ENCODE data around the gene ACCS.

Gene ACCS

GRCh38 chr11:44034639-44035038 lies 31.4 kb upstream of the ACCS start:
- Histone ChIP-seq H3K9ac (no peak overlapping the region), H3K27ac (no peak overlapping the region), H3K36me3 (ENCODE audit: insufficient read depth) (no peaks in the 10 kb centered on the region), H3K4me2 (no peak overlapping the region), H3K27me3 (ENCODE audit: insufficient read depth, low read depth) (no peaks in the 10 kb centered on the region), H2AFZ (ENCODE audit: low read depth) (no peak overlapping the region), H3K4me3 (IDR thresholded peaks at IDR 0.05; ENCODE audit: insufficient read depth, low read depth, low read length) (no peak overlapping the region), H4K20me1 (ENCODE audit: insufficient read depth) (no peaks in the 10 kb centered on the region), H3K4me1 (ENCODE audit: low read depth, poor library complexity, severe bottlenecking) (no peaks in the 10 kb centered on the region), H3K79me2 (ENCODE audit: insufficient read depth, low read depth) (no peaks in the 10 kb centered on the region)
- no peak for TF ChIP-seq CTCF (conservative IDR thresholded peaks at IDR 0.05; ENCODE audit: low read depth, low read length)

GRCh38 chr11:44036811-44037657 lies 29.0 kb upstream of the ACCS start:
- H2AFZ ChIP-seq (ENCODE audit: low read depth): no peak overlapping the region
- H4K20me1 ChIP-seq (ENCODE audit: insufficient read depth): no peaks in the 10 kb centered on the region
- H3K4me1 ChIP-seq (ENCODE audit: low read depth, poor library complexity, severe bottlenecking): no peaks in the 10 kb centered on the region
- no peaks in the 10 kb centered on the region for H3K79me2 ChIP-seq (ENCODE audit: insufficient read depth, low read depth)
- H3K27me3 ChIP-seq (ENCODE audit: insufficient read depth, low read depth): no peaks in the 10 kb centered on the region
- H3K36me3 ChIP-seq (ENCODE audit: insufficient read depth): no peaks in the 10 kb centered on the region
- H3K9ac ChIP-seq: no peak overlapping the region
- peak; percentile 83 for TF ChIP-seq CTCF (conservative IDR thresholded peaks at IDR 0.05; ENCODE audit: low read depth, low read length)
- no peak overlapping the region for H3K27ac ChIP-seq
- H3K4me2 ChIP-seq: no peak overlapping the region
- no peak overlapping the region for H3K4me3 ChIP-seq (IDR thresholded peaks at IDR 0.05; ENCODE audit: insufficient read depth, low read depth, low read length)

- Histone ChIP-seq H3K9ac (no peak overlapping the region), H3K4me1 (ENCODE audit: low read depth, poor library complexity, severe bottlenecking) (no peaks in the 10 kb centered on the region), H3K79me2 (ENCODE audit: insufficient read depth, low read depth) (no peaks in the 10 kb centered on the region), H3K27me3 (ENCODE audit: insufficient read depth, low read depth) (no peaks in the 10 kb centered on the region), H2AFZ (ENCODE audit: low read depth) (no peak overlapping the region), H4K20me1 (ENCODE audit: insufficient read depth) (no peaks in the 10 kb centered on the region), H3K36me3 (ENCODE audit: insufficient read depth) (no peaks in the 10 kb centered on the region), H3K4me3 (IDR thresholded peaks at IDR 0.05; ENCODE audit: insufficient read depth, low read depth, low read length) (no peak overlapping the region), H3K4me2 (no peak overlapping the region), H3K27ac (no peak overlapping the region)
- TF ChIP-seq CTCF (conservative IDR thresholded peaks at IDR 0.05; ENCODE audit: low read depth, low read length): no peak; the same call in 1 of the 2 replicates
These were observed 28.4 kb upstream of the ACCS start for GRCh38 chr11:44037658-44037998.

DNA sequence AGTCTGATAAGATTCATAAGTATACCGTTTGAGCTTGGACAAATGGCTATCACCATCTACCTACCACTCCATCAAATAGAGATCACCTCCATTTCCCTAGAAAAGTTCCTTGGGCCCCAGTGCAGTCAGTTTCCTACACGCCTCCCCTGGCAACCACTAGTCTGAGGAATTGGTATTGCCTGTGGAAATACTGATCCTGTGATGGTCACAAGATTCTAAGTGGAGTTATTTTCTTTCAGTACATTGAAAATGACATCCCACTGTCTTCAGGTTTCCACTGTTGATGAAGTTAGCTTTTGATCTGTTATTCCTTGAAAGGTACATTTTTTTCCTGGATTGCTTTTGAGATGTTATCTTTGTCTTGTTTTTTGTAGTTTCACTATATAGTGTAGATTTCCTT lies 22.9 kb upstream of the ACCS start:
- Histone ChIP-seq H4K20me1 (ENCODE audit: insufficient read depth) (no peaks in the 10 kb centered on the region), H3K4me2 (no peak overlapping the region), H3K27me3 (ENCODE audit: insufficient read depth, low read depth) (no peaks in the 10 kb centered on the region), H3K9ac (no peak overlapping the region), H3K36me3 (ENCODE audit: insufficient read depth) (no peaks in the 10 kb centered on the region), H3K27ac (no peak overlapping the region), H2AFZ (ENCODE audit: low read depth) (no peak overlapping the region), H3K79me2 (ENCODE audit: insufficient read depth, low read depth) (no peaks in the 10 kb centered on the region), H3K4me3 (IDR thresholded peaks at IDR 0.05; ENCODE audit: insufficient read depth, low read depth, low read length) (no peak overlapping the region), H3K4me1 (ENCODE audit: low read depth, poor library complexity, severe bottlenecking) (no peaks in the 10 kb centered on the region)
- TF ChIP-seq CTCF (conservative IDR thresholded peaks at IDR 0.05; ENCODE audit: low read depth, low read length): no peak

All from KMS-11 (cell line).